ENCODE measurements around the gene PATJ.

Gene PATJ

DNA sequence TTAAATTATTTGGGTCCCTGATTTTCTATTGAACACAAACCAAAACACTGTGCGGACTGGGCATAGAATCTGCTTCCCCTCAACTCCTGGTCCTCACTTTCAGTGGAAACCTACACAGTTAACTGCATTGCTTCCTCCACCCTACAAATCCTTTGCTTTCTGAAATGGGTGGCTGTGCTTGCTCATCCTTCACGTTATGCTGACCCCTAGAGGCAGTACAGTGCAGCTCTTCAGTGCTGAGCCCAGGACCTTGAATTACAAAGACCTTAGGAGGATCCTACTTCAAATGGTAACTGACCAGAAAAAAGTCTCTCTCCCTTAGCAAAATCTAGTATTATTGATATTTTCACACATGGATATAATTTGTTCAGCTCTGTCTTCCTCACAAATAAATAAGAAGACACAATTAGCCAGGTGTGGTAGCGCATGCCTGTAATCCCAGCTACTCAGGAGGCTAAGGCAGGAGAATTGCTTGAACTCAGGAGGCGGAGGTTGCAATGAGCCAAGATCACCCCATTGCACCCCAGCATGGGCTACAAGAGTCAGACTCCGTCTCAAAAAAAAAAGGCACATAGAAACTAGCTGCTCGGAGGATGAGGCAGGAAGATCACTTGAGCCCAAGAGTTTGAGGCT lies 388.9 kb downstream of the PATJ start:
- Histone ChIP-seq H3K4me1 (ENCODE audit: control insufficient read depth, insufficient read depth, low read length) (no peaks in the 10 kb centered on the region), H3K9me3 (ENCODE audit: control insufficient read depth, insufficient read depth, low read depth, low read length) (no peaks in the 10 kb centered on the region), H3K4me3 (ENCODE audit: low read depth, low read length) (no peak overlapping the region), H3K36me3 (ENCODE audit: control insufficient read depth in 2 of 2, insufficient read depth in 1 of 2, low read length in 2 of 2) (peaks cover 4 to 7% of the 10 kb centered on the region in 2 experiments; a peak in 2 of 3 replicates), H3K27ac (ENCODE audit: extremely low read depth, low read depth, low read length) (no peak overlapping the region)
- TF ChIP-seq ZNF660 (tag by site-specific recombination; IDR thresholded peaks at IDR 0.05): 0 out of 2 replicates have a peak, but pooled peaks have one; percentile 52
- TF ChIP-seq ZNF654 (tag by site-specific recombination; IDR thresholded peaks at IDR 0.05; ENCODE audit: low read depth): peak; percentile 61
- TF ChIP-seq ZBTB21 (tag by site-specific recombination; IDR thresholded peaks at IDR 0.05): no peak
- peak; percentile 47; the same call in 1 of the 2 replicates for TF ChIP-seq CTCF (tag by site-specific recombination; IDR thresholded peaks at IDR 0.05)
- ChIA-PET CTCF (interaction anchor here (0.6 to 7.8 kb wide), 31 partner anchors 9 to 1279 kb away, joined by 3 to 75 read pairs (median 4); no protein-coding TSS in a partner anchor), POLR2A (interaction anchor here (1.1 kb wide), 1 partner anchor 49 kb away, joined by 3 read pairs; no protein-coding TSS in a partner anchor)

DNA sequence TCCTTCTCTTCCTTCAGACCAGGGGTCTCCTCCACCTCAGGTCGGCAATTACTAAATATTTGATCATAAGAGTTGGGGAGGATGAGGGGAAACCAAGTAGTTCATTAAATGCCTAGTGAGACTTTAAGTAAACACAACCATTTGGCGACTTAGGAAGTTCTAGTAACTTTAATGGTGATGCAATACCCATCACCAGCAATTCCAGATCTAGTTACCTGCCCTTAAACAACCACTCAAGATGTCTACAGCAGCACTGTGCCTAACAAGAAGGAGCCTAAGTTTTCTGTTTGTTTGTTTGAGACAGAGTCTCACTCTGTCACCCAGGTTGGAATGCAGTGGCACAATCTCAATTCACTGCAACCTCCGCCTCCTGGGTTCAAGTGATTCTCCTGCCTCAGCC lies 395.7 kb downstream of the PATJ start:
- TF ChIP-seq GLIS1 (tag by site-specific recombination; IDR thresholded peaks at IDR 0.05): no peak
- 0 out of 2 replicates have a peak, but pooled peaks have one; percentile 10 for TF ChIP-seq ZNF140 (tag by site-specific recombination; IDR thresholded peaks at IDR 0.05)
- TF ChIP-seq GLI2 (tag by site-specific recombination; IDR thresholded peaks at IDR 0.05; ENCODE audit: borderline replicate concordance, low read depth): no peak
- no peak overlapping the region for H3K4me3 ChIP-seq (ENCODE audit: low read depth, low read length)
- H3K27ac ChIP-seq (ENCODE audit: extremely low read depth, low read depth, low read length): no peak overlapping the region
- H3K9me3 ChIP-seq (ENCODE audit: control insufficient read depth, insufficient read depth, low read depth, low read length): no peaks in the 10 kb centered on the region
- H3K36me3 ChIP-seq (ENCODE audit: control insufficient read depth in 2 of 2, insufficient read depth in 1 of 2, low read length in 2 of 2): no peaks in the 10 kb centered on the region; a peak in 1 of 3 replicates
- ChIA-PET POLR2A (no interaction called here), CTCF (no interaction called here)
- no peaks in the 10 kb centered on the region for H3K4me1 ChIP-seq (ENCODE audit: control insufficient read depth, insufficient read depth, low read length)

DNA sequence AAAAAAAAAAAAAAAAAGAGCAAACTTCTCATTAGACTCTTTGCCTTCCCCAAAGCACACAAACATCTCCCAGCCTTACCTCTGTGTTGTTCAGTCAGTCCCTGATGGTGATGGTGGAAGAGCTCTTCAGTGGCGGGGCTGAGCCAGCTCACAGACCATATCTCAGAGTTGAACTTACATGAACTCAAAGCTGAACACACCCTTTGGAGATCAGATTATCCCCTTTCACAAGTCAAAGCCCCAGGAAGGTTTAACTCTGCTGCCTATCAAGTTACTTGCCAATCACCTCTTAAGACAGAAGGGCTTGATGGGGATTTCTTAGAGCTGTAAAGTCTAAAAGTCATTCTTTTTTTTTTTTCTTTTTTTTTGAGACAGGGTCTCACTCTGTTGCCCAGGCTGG lies 397.1 kb downstream of the PATJ start:
- no peaks in the 10 kb centered on the region; a peak in 1 of 3 replicates for H3K36me3 ChIP-seq (ENCODE audit: control insufficient read depth in 2 of 2, insufficient read depth in 1 of 2, low read length in 2 of 2)
- H3K4me1 ChIP-seq (ENCODE audit: control insufficient read depth, insufficient read depth, low read length): no peaks in the 10 kb centered on the region
- H3K4me3 ChIP-seq (ENCODE audit: low read depth, low read length): no peak overlapping the region
- no peak overlapping the region for H3K27ac ChIP-seq (ENCODE audit: extremely low read depth, low read depth, low read length)
- POLR2A ChIA-PET: no interaction called here
- CTCF ChIA-PET: interaction anchor here (0.6 to 2.7 kb wide), 4 partner anchors 8 to 57 kb away, joined by 3 to 14 read pairs (median 6); no protein-coding TSS in a partner anchor
- H3K9me3 ChIP-seq (ENCODE audit: control insufficient read depth, insufficient read depth, low read depth, low read length): no peaks in the 10 kb centered on the region
- TF ChIP-seq GLI4 (tag by site-specific recombination; IDR thresholded peaks at IDR 0.05): no peak
- no peak for TF ChIP-seq ZNF311 (tag by site-specific recombination; IDR thresholded peaks at IDR 0.05; ENCODE audit: borderline replicate concordance)
- TF ChIP-seq ZNF335 (tag by site-specific recombination; conservative IDR thresholded peaks at IDR 0.05): no peak
- no peak for TF ChIP-seq HOXA7 (CRISPR knock-in tag; IDR thresholded peaks at IDR 0.05; ENCODE audit: borderline replicate concordance)
- TF ChIP-seq ZNF280D (tag by site-specific recombination; IDR thresholded peaks at IDR 0.05): no peak
- TF ChIP-seq SP2 (tag by site-specific recombination; IDR thresholded peaks at IDR 0.05): no peak
- no peak for TF ChIP-seq ZNF530 (tag by site-specific recombination; IDR thresholded peaks at IDR 0.05; ENCODE audit: low read depth)
- no peak for TF ChIP-seq ZNF610 (tag by site-specific recombination; IDR thresholded peaks at IDR 0.05; ENCODE audit: borderline replicate concordance)
- TF ChIP-seq ZNF324 (tag by site-specific recombination; IDR thresholded peaks at IDR 0.05): no peak
- TF ChIP-seq GLIS2 (tag by site-specific recombination; IDR thresholded peaks at IDR 0.05): no peak
- no peak for TF ChIP-seq GLI2 (tag by site-specific recombination; IDR thresholded peaks at IDR 0.05; ENCODE audit: borderline replicate concordance, low read depth)
- TF ChIP-seq ZNF544 (tag by site-specific recombination; IDR thresholded peaks at IDR 0.05): no peak
- TF ChIP-seq SP3 (tag by site-specific recombination; IDR thresholded peaks at IDR 0.05): no peak
- TF ChIP-seq SP7 (tag by site-specific recombination; IDR thresholded peaks at IDR 0.05): no peak
- no peak for TF ChIP-seq ZNF777 (tag by site-specific recombination; IDR thresholded peaks at IDR 0.05; ENCODE audit: borderline replicate concordance)
- no peak for TF ChIP-seq ZNF830 (tag by site-specific recombination; IDR thresholded peaks at IDR 0.05; ENCODE audit: low read depth)
- TF ChIP-seq ZNF266 (tag by site-specific recombination; IDR thresholded peaks at IDR 0.05; ENCODE audit: low read depth): no peak
